Embryonic facial prominence (tissue), 1 donor: Measurements from ENCODE around the gene OR1I1.
"Not testable (repeated sequence)": the region's sequence is repeated elsewhere in the genome, so short reads cannot be mapped to it uniquely, and the experiment has no call there.

Experiments used
- DNase-seq: peaks from one replicate; pipeline ENCODE4 v3.0.0-alpha.2; 2016; ENCODE audit errors: extremely low spot score

OR1I1 gene

GRCh38 chr19:15081911-15082310, at the start of gene OR1I1:
Gene OR1I1, plus strand, starts transcription at chr19:15082211. Its CDS starts 4,855 bp downstream, at chr19:15087066.
- no peak for DNase-seq

GRCh38 chr19:15035795-15036311, 46.2 kb upstream of the OR1I1 start:
- DNase-seq, result no peak

- no peak for DNase-seq
Observed at GRCh38 chr19:15037586-15037985, 44.4 kb upstream of the OR1I1 start.

- DNase-seq, result no peak
Observed at GRCh38 chr19:15038294-15038693, 43.7 kb upstream of the OR1I1 start.

GRCh38 chr19:15042003-15042402, 40.0 kb upstream of the OR1I1 start:
- DNase-seq, result no peak

- no peak for DNase-seq
Observed at GRCh38 chr19:15042826-15043225, 39.2 kb upstream of the OR1I1 start.

GRCh38 chr19:15045506-15045905, 36.5 kb upstream of the OR1I1 start:
- DNase-seq, result no peak

GRCh38 chr19:15047680-15048079, 34.3 kb upstream of the OR1I1 start:
- DNase-seq, result no peak

GRCh38 chr19:15048128-15048527, 33.9 kb upstream of the OR1I1 start:
- no peak for DNase-seq

- DNase-seq, result no peak
Observed at GRCh38 chr19:15048885-15049541, 33.0 kb upstream of the OR1I1 start, which contains the start of gene CASP14. Gene CASP14, plus strand, starts transcription at chr19:15049480. Its CDS starts 2,772 bp downstream, at chr19:15052252.

GRCh38 chr19:15050639-15051038, 31.4 kb upstream of the OR1I1 start:
- no peak for DNase-seq

- no peak for DNase-seq
Observed at GRCh38 chr19:15062036-15062435, 20.0 kb upstream of the OR1I1 start.

GRCh38 chr19:15070386-15070785, 11.6 kb upstream of the OR1I1 start:
- DNase-seq, result not testable (repeated sequence)

GRCh38 chr19:15072930-15073647, 8.9 kb upstream of the OR1I1 start:
- no peak for DNase-seq

- DNase-seq, result no peak
Observed at GRCh38 chr19:15074371-15074770, 7.6 kb upstream of the OR1I1 start.

- DNase-seq, result no peak
Observed at GRCh38 chr19:15075806-15076205, 6.2 kb upstream of the OR1I1 start.

GRCh38 chr19:15080002-15080401, 2.0 kb upstream of the OR1I1 start:
- DNase-seq, result not testable (repeated sequence)

GRCh38 chr19:15087182-15087581, 5.2 kb downstream of the OR1I1 start:
- DNase-seq, result no peak

- peak; percentile 52 for DNase-seq
Observed at GRCh38 chr19:15091918-15092753, 10.1 kb downstream of the OR1I1 start.

- DNase-seq, result no peak
Observed at GRCh38 chr19:15093001-15093400, 11.0 kb downstream of the OR1I1 start.

GRCh38 chr19:15096223-15096622, 14.2 kb downstream of the OR1I1 start:
- DNase-seq, result no peak

GRCh38 chr19:15097980-15098379, 16.0 kb downstream of the OR1I1 start:
- DNase-seq, result not testable (repeated sequence)
